Liver (tissue), 3 donors: ENCODE measurements around the gene TOPAZ1.

Source experiments
- FOXA1 ChIP-seq: IDR thresholded peaks from 2 replicates; pipeline ENCODE4 v1.6.1; 2016; ENCODE audit warnings: antibody characterized with exemption
- JUND ChIP-seq, 2 donors: IDR thresholded peaks; 2 replicates each; pipeline ENCODE4 v1.6.1; 2016; ENCODE audit warnings: antibody characterized with exemption in 2 of 2
- MAX ChIP-seq: IDR thresholded peaks from 2 replicates; pipeline ENCODE4 v1.6.1; 2016; ENCODE audit warnings: antibody characterized with exemption
- RAD21 ChIP-seq, 2 donors: IDR thresholded peaks; 2 replicates each; pipeline ENCODE4 v1.6.1; 2016; ENCODE audit warnings: antibody characterized with exemption in 2 of 2, mild to moderate bottlenecking in 2 of 2
- SP1 ChIP-seq: IDR thresholded peaks from 2 replicates; pipeline ENCODE4 v1.6.1; 2018; ENCODE audit warnings: antibody characterized with exemption, mild to moderate bottlenecking
- TAF1 ChIP-seq: conservative IDR thresholded peaks from 2 replicates; pipeline ENCODE4 v1.6.1; 2016; ENCODE audit warnings: antibody characterized with exemption, mild to moderate bottlenecking
- TF ChIP-seq, protein P1 (sequence below): fragments of 150-350 bp; IDR thresholded peaks from 2 replicates; pipeline ENCODE4 v1.5.1; 2017; ENCODE audit warnings: improper control_type of control experiment, low read depth, low read length; ENCODE audit not compliant: missing input control
- donor health status: healthy.
- donor health status: healthy.

DNA sequence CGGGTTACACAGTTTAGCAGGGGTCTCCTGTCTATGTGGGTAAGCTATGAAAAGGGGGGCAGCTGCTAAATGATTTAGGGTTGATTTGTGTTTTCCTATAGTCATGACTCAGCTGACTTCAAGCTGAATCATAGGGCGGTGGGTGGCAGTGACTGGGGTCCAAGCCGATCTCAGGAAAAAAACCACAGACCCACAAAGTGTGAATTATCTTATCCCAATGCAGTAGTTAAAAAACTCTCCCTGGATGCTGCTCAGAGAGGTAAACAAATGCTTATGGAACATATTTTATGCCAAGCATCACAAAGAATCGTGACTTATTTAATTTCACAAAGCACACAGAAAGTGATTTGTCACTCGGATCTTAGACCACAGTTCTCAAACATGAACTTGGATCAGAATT is 18.4 kb upstream of the TOPAZ1 start:
- TF ChIP-seq, protein P1, sequence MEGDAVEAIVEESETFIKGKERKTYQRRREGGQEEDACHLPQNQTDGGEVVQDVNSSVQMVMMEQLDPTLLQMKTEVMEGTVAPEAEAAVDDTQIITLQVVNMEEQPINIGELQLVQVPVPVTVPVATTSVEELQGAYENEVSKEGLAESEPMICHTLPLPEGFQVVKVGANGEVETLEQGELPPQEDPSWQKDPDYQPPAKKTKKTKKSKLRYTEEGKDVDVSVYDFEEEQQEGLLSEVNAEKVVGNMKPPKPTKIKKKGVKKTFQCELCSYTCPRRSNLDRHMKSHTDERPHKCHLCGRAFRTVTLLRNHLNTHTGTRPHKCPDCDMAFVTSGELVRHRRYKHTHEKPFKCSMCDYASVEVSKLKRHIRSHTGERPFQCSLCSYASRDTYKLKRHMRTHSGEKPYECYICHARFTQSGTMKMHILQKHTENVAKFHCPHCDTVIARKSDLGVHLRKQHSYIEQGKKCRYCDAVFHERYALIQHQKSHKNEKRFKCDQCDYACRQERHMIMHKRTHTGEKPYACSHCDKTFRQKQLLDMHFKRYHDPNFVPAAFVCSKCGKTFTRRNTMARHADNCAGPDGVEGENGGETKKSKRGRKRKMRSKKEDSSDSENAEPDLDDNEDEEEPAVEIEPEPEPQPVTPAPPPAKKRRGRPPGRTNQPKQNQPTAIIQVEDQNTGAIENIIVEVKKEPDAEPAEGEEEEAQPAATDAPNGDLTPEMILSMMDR: no peak
- TF ChIP-seq MAX (no peak), RAD21 (IDR thresholded peaks at IDR 0.05) (no peak), SP1 (no peak), JUND (IDR thresholded peaks at IDR 0.05) (no peak), FOXA1 (no peak), TAF1 (no peak)
